Measurements from ENCODE around the gene GMEB1. TPM values are rescaled to one million over a fixed set of nuclear protein-coding genes. Genes with fewer than 3 reads are reported as not detected.
"Not testable (repeated sequence)": the region's sequence is repeated elsewhere in the genome, so short reads cannot be mapped to it uniquely, and the experiment has no call there.

The GMEB1 gene
- total RNA-seq, 4 donors from 2014 or later, result 2.4 to 37.4 (median 15.2) TPM

GRCh38 chr1:28682840-28683239, 14.3 kb downstream of the GMEB1 start:
- no peaks in the 10 kb centered on the region for H3K9me3 ChIP-seq
- no peak overlapping the region for H3K4me3 ChIP-seq
- no peak for DNase-seq
- TF ChIP-seq POLR2A (IDR thresholded peaks at IDR 0.05), result no peak
- no peak for TF ChIP-seq CTCF (IDR thresholded peaks at IDR 0.05)
- no peaks in the 10 kb centered on the region for H3K4me1 ChIP-seq
- intact Hi-C loops (cut with DNase I; ENCODE audit: low total_unique reads), result no loop called here
- H3K36me3 ChIP-seq, result no peaks in the 10 kb centered on the region
- H3K27me3 ChIP-seq, result no peaks in the 10 kb centered on the region
- H3K27ac ChIP-seq, result no peak overlapping the region

GRCh38 chr1:28684937-28685336, 16.4 kb downstream of the GMEB1 start:
- intact Hi-C loops (cut with DNase I; ENCODE audit: low total_unique reads), result no loop called here
- H3K27me3 ChIP-seq, result no peaks in the 10 kb centered on the region

GRCh38 chr1:28691627-28692026, 23.0 kb downstream of the GMEB1 start:
- H3K4me1 ChIP-seq; H3K36me3 ChIP-seq; H3K27me3 ChIP-seq; H3K27ac ChIP-seq; intact Hi-C loops (cut with DNase I; ENCODE audit: low total_unique reads); H3K4me3 ChIP-seq; H3K9me3 ChIP-seq; DNase-seq: not testable (repeated sequence)

More at GRCh38 chr1:28684937-28685336, 16.4 kb downstream of the GMEB1 start:
- DNase-seq, result no peak
- no peak overlapping the region for H3K4me3 ChIP-seq
- no peaks in the 10 kb centered on the region for H3K9me3 ChIP-seq
- H3K27ac ChIP-seq, result no peak overlapping the region
- no peak for TF ChIP-seq CTCF (IDR thresholded peaks at IDR 0.05)
- TF ChIP-seq POLR2A (IDR thresholded peaks at IDR 0.05), result no peak
- H3K36me3 ChIP-seq, result no peaks in the 10 kb centered on the region
- no peaks in the 10 kb centered on the region for H3K4me1 ChIP-seq

GRCh38 chr1:28703629-28704028, 35.0 kb downstream of the GMEB1 start:
- H3K9me3 ChIP-seq, result no peaks in the 10 kb centered on the region
- H3K4me3 ChIP-seq, result no peak overlapping the region
- H3K36me3 ChIP-seq, result no peaks in the 10 kb centered on the region
- DNase-seq, result no peak
- H3K27ac ChIP-seq, result no peak overlapping the region
- H3K4me1 ChIP-seq, result no peaks in the 10 kb centered on the region
- no peaks in the 10 kb centered on the region for H3K27me3 ChIP-seq
- TF ChIP-seq POLR2A (IDR thresholded peaks at IDR 0.05), result no peak
- no peak for TF ChIP-seq CTCF (IDR thresholded peaks at IDR 0.05)
- intact Hi-C loops (cut with DNase I; ENCODE audit: low total_unique reads), result no loop called here

- no peak for DNase-seq
- H3K27ac ChIP-seq, result no peak overlapping the region
- no peaks in the 10 kb centered on the region for H3K9me3 ChIP-seq
- no peaks in the 10 kb centered on the region for H3K36me3 ChIP-seq
- H3K4me1 ChIP-seq, result no peaks in the 10 kb centered on the region
- TF ChIP-seq POLR2A (IDR thresholded peaks at IDR 0.05), result no peak
- TF ChIP-seq CTCF (IDR thresholded peaks at IDR 0.05), result no peak
- H3K27me3 ChIP-seq, result no peaks in the 10 kb centered on the region
- no peak overlapping the region for H3K4me3 ChIP-seq
- intact Hi-C loops (cut with DNase I; ENCODE audit: low total_unique reads), result no loop called here
These were observed 47.8 kb downstream of the GMEB1 start for GRCh38 chr1:28716336-28716735.

- DNase-seq, result no peak
- H3K4me3 ChIP-seq, result no peak overlapping the region
- no peaks in the 10 kb centered on the region for H3K36me3 ChIP-seq
- H3K4me1 ChIP-seq, result no peaks in the 10 kb centered on the region
- intact Hi-C loops (cut with DNase I; ENCODE audit: low total_unique reads), result no loop called here
- no peaks in the 10 kb centered on the region for H3K27me3 ChIP-seq
- H3K27ac ChIP-seq, result no peak overlapping the region
- TF ChIP-seq POLR2A (IDR thresholded peaks at IDR 0.05) (no peak), CTCF (IDR thresholded peaks at IDR 0.05) (no peak)
- no peaks in the 10 kb centered on the region for H3K9me3 ChIP-seq
These were observed 49.6 kb downstream of the GMEB1 start for GRCh38 chr1:28718166-28718565.

Measured in uterus (tissue), 4 donors.